Suprapubic skin (tissue), 4 donors: ENCODE results near the gene CDH4. TPM values are rescaled to one million over a fixed set of nuclear protein-coding genes. Genes with fewer than 3 reads are reported as not detected.

Source experiments
- DNase-seq, 2 donors: peaks; one replicate each; pipeline ENCODE4 v3.0.0-alpha.2; 2019; ENCODE audit warnings: low spot score in 2 of 2
- H3K27ac ChIP-seq: fragments of 200-600 bp; sonication (generic); one replicate; pipeline ENCODE4 v1.5.1; 2019
- H3K27me3 ChIP-seq: fragments of 200-600 bp; sonication (generic); one replicate; pipeline ENCODE4 v1.5.1; 2019
- H3K36me3 ChIP-seq: fragments of 200-600 bp; sonication (generic); one replicate; pipeline ENCODE4 v1.5.1; 2019
- H3K4me1 ChIP-seq: fragments of 200-600 bp; sonication (generic); one replicate; pipeline ENCODE4 v1.5.1; 2019
- H3K4me3 ChIP-seq: fragments of 200-600 bp; sonication (generic); one replicate; pipeline ENCODE4 v1.5.1; 2019; ENCODE audit warnings: mild to moderate bottlenecking
- H3K9me3 ChIP-seq: fragments of 200-600 bp; sonication (generic); one replicate; pipeline ENCODE4 v1.5.1; 2019
- EP300 ChIP-seq: sonication (generic); formaldehyde crosslinking; IDR thresholded peaks from one replicate; pipeline ENCODE4 v1.6.1; 2017; ENCODE audit warnings: antibody characterized with exemption
- POLR2A ChIP-seq, 2 donors: fragments of 450-650 bp; IDR thresholded peaks; one replicate each; pipeline ENCODE4 v1.6.1; 2017; ENCODE audit warnings: antibody characterized with exemption in 2 of 2, mild to moderate bottlenecking in 2 of 2, moderate library complexity in 2 of 2
- POLR2AphosphoS5 ChIP-seq, 3 donors: sonication (generic); formaldehyde crosslinking; IDR thresholded peaks; one replicate each; pipeline ENCODE4 v1.6.1; 2017; ENCODE audit warnings: antibody characterized with exemption in 3 of 3
- WGBS: methylation state at CpG from one replicate; pipeline ENCODE4 v1.1.5; 2018; 5-methylcytosine and 5-hydroxymethylcytosine counted together
- total RNA-seq, 4 donors: library from RNA; depleted of rRNA; stranded (reverse); fragments of >200 nt; gene quantifications; one replicate each; pipeline ENCODE4 v1.1.0, GENCODE V29; 2016
- TF ChIP-seq, protein P1 (sequence below), 2 donors: fragments of 200-600 bp in 1 of 2; fragments of 450-650 bp in 1 of 2; sonication (generic) in 1 of 2; IDR thresholded peaks; one replicate each; pipeline ENCODE4 v1.5.1; 2016 to 2019; ENCODE audit warnings: antibody characterized with exemption in 2 of 2, mild to moderate bottlenecking in 1 of 2, moderate library complexity in 1 of 2

CDH4 gene
- total RNA-seq, 4 donors from 2014 or later = 0.91 to 5.9 (median 2.6) TPM

DNA sequence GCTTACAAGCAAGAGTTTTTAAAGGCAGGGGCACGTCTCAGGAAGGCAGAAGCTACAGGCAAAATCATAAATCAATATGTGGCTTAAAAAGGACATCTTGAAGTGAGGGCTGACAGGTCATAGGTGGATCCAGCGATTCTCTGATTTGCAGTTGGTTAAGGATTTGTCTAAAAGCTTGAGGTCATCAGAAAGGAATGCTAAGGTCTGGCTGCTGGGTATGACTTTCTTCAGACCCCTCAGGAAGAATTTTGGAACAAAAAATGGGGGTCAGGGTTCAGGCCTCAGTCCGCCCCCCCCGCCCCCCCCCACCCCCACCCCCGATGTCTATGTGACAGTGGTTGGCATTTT lies 261.9 kb downstream of the CDH4 start:
- no peak for DNase-seq
- TF ChIP-seq, protein P1, sequence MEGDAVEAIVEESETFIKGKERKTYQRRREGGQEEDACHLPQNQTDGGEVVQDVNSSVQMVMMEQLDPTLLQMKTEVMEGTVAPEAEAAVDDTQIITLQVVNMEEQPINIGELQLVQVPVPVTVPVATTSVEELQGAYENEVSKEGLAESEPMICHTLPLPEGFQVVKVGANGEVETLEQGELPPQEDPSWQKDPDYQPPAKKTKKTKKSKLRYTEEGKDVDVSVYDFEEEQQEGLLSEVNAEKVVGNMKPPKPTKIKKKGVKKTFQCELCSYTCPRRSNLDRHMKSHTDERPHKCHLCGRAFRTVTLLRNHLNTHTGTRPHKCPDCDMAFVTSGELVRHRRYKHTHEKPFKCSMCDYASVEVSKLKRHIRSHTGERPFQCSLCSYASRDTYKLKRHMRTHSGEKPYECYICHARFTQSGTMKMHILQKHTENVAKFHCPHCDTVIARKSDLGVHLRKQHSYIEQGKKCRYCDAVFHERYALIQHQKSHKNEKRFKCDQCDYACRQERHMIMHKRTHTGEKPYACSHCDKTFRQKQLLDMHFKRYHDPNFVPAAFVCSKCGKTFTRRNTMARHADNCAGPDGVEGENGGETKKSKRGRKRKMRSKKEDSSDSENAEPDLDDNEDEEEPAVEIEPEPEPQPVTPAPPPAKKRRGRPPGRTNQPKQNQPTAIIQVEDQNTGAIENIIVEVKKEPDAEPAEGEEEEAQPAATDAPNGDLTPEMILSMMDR (IDR thresholded peaks at IDR 0.05) = no peak
- no peak for TF ChIP-seq POLR2AphosphoS5 (IDR thresholded peaks at IDR 0.05)
- no peak for TF ChIP-seq EP300
- TF ChIP-seq POLR2A (IDR thresholded peaks at IDR 0.05) = no peak
- WGBS = 58% methylated on average over 5 of the region's 5 CpGs
- H3K4me3 ChIP-seq = no peak overlapping the region
- H3K27ac ChIP-seq = no peak overlapping the region
- H3K9me3 ChIP-seq = no peaks in the 10 kb centered on the region
- no peaks in the 10 kb centered on the region for H3K36me3 ChIP-seq
- H3K4me1 ChIP-seq = no peaks in the 10 kb centered on the region
- peaks cover 21% of the 10 kb centered on the region for H3K27me3 ChIP-seq

DNA sequence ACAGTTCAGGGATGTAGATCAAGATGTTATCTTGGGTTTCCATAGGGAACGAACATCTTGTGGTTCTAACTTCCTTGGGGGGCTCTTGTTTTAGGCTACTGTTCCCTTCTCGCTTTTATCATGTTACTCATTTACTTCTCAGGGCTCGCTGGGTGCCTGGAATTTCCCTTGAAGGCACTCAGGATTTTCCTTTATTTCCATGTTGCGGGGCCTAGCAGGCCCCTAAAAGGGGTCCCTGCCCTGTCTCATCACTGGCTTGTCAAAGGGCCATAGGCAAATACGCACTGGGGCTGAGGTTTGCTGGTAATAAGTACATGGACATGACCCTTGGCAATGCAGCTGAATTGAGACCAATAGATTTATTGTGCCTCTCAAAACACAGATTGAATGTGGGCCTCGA lies 262.3 kb downstream of the CDH4 start:
- Histone ChIP-seq H3K27me3 (peaks cover 25% of the 10 kb centered on the region), H3K4me1 (no peaks in the 10 kb centered on the region), H3K27ac (no peak overlapping the region), H3K9me3 (no peaks in the 10 kb centered on the region), H3K36me3 (no peaks in the 10 kb centered on the region), H3K4me3 (no peak overlapping the region)
- WGBS = 77% methylated on average over 6 of the region's 6 CpGs
- no peak for DNase-seq
- no peak for TF ChIP-seq POLR2A (IDR thresholded peaks at IDR 0.05)
- no peak for TF ChIP-seq POLR2AphosphoS5 (IDR thresholded peaks at IDR 0.05)
- TF ChIP-seq, protein P1 (IDR thresholded peaks at IDR 0.05) = no peak
- TF ChIP-seq EP300 = no peak

DNA sequence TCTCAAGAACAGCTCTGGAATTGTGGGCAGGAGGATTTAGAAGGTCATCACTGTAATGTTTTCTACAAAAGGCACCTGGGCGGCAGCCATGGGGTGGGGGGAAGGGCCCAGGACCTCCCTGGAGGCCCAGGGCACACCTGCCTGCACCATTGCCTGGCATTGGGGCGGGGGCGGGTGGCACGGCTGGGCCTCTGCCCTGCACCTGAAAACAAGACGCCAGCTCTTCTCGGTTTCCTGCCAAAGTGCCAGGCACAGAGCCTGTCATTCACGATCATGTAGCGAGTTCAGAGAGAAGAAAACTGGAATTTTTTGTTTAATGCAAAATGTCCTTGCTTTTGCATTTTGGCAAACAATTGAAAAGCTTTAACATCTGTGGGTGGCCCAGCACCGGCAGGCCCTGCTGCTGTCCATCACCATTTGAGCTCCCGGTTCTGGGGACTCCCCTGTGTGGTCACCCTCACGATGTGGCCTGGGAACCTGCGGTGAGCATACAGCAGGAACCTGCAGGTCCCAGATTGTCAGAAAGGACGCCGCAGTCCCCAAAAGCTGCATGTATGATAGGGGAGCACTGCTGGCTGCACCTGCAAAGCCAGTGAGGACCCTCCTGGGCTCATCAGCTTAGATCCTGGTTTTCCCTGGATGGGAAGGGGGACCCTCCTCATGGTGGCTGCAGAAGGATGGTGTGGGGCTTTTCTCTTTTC lies 262.9 kb downstream of the CDH4 start:
- WGBS = 79% methylated on average over 9 of the region's 14 CpGs
- Histone ChIP-seq H3K27ac (no peak overlapping the region), H3K4me3 (no peak overlapping the region), H3K9me3 (no peaks in the 10 kb centered on the region), H3K27me3 (peaks cover 29% of the 10 kb centered on the region), H3K36me3 (no peaks in the 10 kb centered on the region), H3K4me1 (no peaks in the 10 kb centered on the region)
- TF ChIP-seq, protein P1 (IDR thresholded peaks at IDR 0.05) = no peak
- no peak for TF ChIP-seq POLR2A (IDR thresholded peaks at IDR 0.05)
- no peak for TF ChIP-seq EP300
- TF ChIP-seq POLR2AphosphoS5 (IDR thresholded peaks at IDR 0.05) = no peak
- no peak for DNase-seq

DNA sequence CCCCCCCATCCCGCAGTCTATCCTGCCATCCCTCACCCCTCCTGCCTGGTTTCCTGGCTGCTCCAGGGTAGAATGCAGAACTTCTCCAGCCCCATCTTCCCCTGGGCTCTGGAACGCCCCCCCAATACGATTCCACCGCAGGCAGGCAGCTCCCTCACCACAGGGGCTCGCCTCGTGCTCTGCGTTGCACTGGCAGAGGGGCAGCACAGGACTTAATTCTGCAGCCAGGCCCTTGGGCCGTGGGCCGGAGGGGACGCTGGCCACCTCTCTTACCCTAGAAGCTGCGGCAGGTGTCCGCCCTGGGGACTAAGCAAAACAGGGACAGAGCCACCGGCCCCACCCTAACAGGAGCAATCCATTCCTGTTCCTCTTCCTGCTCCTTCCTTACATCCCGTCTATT lies 263.9 kb downstream of the CDH4 start:
- WGBS = 74% methylated on average over 14 of the region's 14 CpGs
- Histone ChIP-seq H3K4me1 (no peaks in the 10 kb centered on the region), H3K36me3 (no peaks in the 10 kb centered on the region), H3K9me3 (no peaks in the 10 kb centered on the region), H3K4me3 (no peak overlapping the region), H3K27me3 (peaks cover 29% of the 10 kb centered on the region), H3K27ac (no peak overlapping the region)
- TF ChIP-seq POLR2AphosphoS5 (IDR thresholded peaks at IDR 0.05) = no peak
- no peak for TF ChIP-seq POLR2A (IDR thresholded peaks at IDR 0.05)
- no peak for TF ChIP-seq EP300
- TF ChIP-seq, protein P1 (IDR thresholded peaks at IDR 0.05) = no peak
- no peak for DNase-seq

DNA sequence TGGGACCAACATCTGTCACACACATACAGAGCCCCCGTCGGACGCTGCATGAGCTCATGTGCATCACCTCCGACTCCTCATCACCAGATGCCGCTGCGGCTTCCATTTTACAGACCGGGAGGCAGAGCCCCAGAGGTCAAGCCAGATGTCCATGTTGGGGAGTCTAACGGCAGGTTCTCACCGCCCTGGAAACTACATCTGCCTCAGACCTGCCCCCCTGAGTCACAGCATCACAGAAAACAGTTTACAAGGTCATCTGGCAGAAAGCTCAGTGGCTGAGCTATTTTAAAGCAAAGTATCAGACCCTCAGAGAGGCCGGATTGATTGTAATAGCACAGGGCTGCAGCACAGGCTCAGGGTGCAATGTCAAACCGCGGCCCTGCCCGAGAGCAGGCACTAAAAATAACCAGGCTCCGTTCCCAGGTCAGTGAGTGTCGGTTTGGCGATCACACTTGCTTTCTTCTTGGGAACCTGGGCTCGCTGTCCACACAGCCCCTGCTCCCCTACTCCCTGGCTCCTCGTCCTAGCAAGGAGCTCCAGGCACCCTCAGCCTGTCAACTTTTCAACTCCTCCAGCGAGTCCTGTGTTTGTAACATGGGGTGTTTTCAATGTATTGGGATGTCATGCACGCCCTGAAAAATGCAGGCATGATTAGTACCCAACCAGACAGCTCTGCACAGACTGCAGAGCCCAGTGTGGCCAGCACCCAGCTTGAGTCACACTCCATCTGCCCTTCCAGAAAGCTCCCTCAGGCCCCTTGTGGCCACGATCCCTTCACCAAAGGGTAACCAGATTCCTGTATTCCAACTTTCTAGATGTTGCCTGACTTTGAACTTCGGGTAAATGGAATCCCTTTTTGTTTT lies 264.5 kb downstream of the CDH4 start:
- DNase-seq = no peak
- Histone ChIP-seq H3K27me3 (peaks cover 29% of the 10 kb centered on the region), H3K4me1 (no peaks in the 10 kb centered on the region), H3K9me3 (no peaks in the 10 kb centered on the region), H3K27ac (no peak overlapping the region), H3K4me3 (no peak overlapping the region), H3K36me3 (no peaks in the 10 kb centered on the region)
- TF ChIP-seq, protein P1 (IDR thresholded peaks at IDR 0.05) = no peak
- no peak for TF ChIP-seq POLR2A (IDR thresholded peaks at IDR 0.05)
- TF ChIP-seq EP300 = no peak
- TF ChIP-seq POLR2AphosphoS5 (IDR thresholded peaks at IDR 0.05) = no peak
- WGBS = 57% methylated on average over 19 of the region's 22 CpGs
